ENCODE measurements around the gene KDF1. TPM values are rescaled to one million over a fixed set of nuclear protein-coding genes. Genes with fewer than 3 reads are reported as not detected.

Gene KDF1
- total RNA-seq, 2 donors from 2014 or later, result not detected

DNA sequence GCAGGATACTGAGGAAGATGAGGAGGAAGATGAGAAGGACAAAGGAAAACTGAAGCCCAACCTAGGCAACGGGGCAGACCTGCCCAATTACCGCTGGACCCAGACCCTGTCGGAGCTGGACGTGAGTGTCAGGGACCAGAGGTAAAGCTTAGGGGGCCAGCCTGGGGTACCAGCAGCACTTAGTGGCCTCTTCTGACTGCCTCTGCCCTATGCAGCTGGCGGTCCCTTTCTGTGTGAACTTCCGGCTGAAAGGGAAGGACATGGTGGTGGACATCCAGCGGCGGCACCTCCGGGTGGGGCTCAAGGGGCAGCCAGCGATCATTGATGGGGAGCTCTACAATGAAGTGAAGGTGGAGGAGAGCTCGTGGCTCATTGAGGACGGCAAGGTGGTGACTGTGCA lies 17.6 kb downstream of the KDF1 start:
- no peak overlapping the region for H3K4me3 ChIP-seq
- H3K27me3 ChIP-seq (replicated peaks; ENCODE audit: insufficient read depth), result no peaks in the 10 kb centered on the region
- no peak for DNase-seq (ENCODE audit: low spot score)
- no peaks in the 10 kb centered on the region for H3K4me1 ChIP-seq (ENCODE audit: control insufficient read depth in 1 of 2, low read depth in 2 of 2)
- no peak overlapping the region for H3K27ac ChIP-seq
- ATAC-seq (ENCODE audit: insufficient number of reproducible peaks, low FRiP score, low read depth), result no peak
- no peaks in the 10 kb centered on the region for H3K9me3 ChIP-seq
- no peak for TF ChIP-seq CTCF (IDR thresholded peaks at IDR 0.05)
- H3K36me3 ChIP-seq, result peaks cover 46% of the 10 kb centered on the region

GRCh38 chr1:26941311-26941710 lies 19.0 kb downstream of the KDF1 start:
- DNase-seq (ENCODE audit: low spot score), result no peak
- H3K27me3 ChIP-seq (replicated peaks; ENCODE audit: insufficient read depth), result no peaks in the 10 kb centered on the region
- H3K4me1 ChIP-seq (ENCODE audit: control insufficient read depth in 1 of 2, low read depth in 2 of 2), result no peaks in the 10 kb centered on the region
- H3K9me3 ChIP-seq, result no peaks in the 10 kb centered on the region
- H3K27ac ChIP-seq, result no peak overlapping the region
- ATAC-seq (ENCODE audit: insufficient number of reproducible peaks, low FRiP score, low read depth), result no peak
- no peak for TF ChIP-seq CTCF (IDR thresholded peaks at IDR 0.05)
- H3K36me3 ChIP-seq, result peaks cover 45% of the 10 kb centered on the region
- H3K4me3 ChIP-seq, result no peak overlapping the region

- Histone ChIP-seq H3K4me3 (no peak overlapping the region), H3K4me1 (ENCODE audit: control insufficient read depth in 1 of 2, low read depth in 2 of 2) (no peaks in the 10 kb centered on the region), H3K27me3 (replicated peaks; ENCODE audit: insufficient read depth) (no peaks in the 10 kb centered on the region), H3K9me3 (no peaks in the 10 kb centered on the region), H3K36me3 (peaks cover 29% of the 10 kb centered on the region), H3K27ac (no peak overlapping the region)
- DNase-seq (ENCODE audit: low spot score) (no peak), ATAC-seq (ENCODE audit: insufficient number of reproducible peaks, low FRiP score, low read depth) (no peak)
- no peak for TF ChIP-seq CTCF (IDR thresholded peaks at IDR 0.05)
Observed at GRCh38 chr1:26938659-26939025, 21.6 kb downstream of the KDF1 start.

- no peaks in the 10 kb centered on the region for H3K27me3 ChIP-seq (replicated peaks; ENCODE audit: insufficient read depth)
- H3K9me3 ChIP-seq, result no peaks in the 10 kb centered on the region
- H3K27ac ChIP-seq, result no peak overlapping the region
- peaks cover 24% of the 10 kb centered on the region for H3K36me3 ChIP-seq
- H3K4me1 ChIP-seq (ENCODE audit: control insufficient read depth in 1 of 2, low read depth in 2 of 2), result no peaks in the 10 kb centered on the region
- no peak overlapping the region for H3K4me3 ChIP-seq
- no peak for TF ChIP-seq CTCF (IDR thresholded peaks at IDR 0.05)
- no peak for ATAC-seq (ENCODE audit: insufficient number of reproducible peaks, low FRiP score, low read depth)
- no peak for DNase-seq (ENCODE audit: low spot score)
Observed at GRCh38 chr1:26938004-26938658, 22.1 kb downstream of the KDF1 start.

DNA sequence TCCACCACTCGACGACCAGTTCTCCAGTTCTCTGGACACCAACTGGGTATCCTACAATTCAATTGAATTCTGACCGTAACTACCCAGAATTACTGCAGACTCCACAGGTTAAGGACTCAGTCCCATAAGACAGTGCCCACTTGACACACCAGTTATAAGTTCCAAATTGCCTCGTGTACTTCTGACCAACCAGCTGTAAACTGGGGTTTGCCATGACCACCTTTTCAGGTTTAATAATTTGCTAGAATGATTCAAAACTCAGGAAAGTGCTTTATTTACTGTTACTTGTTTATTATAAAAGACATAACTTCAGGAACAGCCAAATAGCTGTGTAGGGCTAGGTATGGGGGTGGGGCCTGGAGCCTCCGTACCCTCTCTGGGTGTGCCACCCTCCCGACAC lies 23.4 kb downstream of the KDF1 start:
- Histone ChIP-seq H3K9me3 (no peaks in the 10 kb centered on the region), H3K27me3 (replicated peaks; ENCODE audit: insufficient read depth) (no peaks in the 10 kb centered on the region), H3K36me3 (peaks cover 13% of the 10 kb centered on the region), H3K27ac (no peak overlapping the region), H3K4me3 (no peak overlapping the region), H3K4me1 (ENCODE audit: control insufficient read depth in 1 of 2, low read depth in 2 of 2) (no peaks in the 10 kb centered on the region)
- DNase-seq (ENCODE audit: low spot score) (no peak), ATAC-seq (ENCODE audit: insufficient number of reproducible peaks, low FRiP score, low read depth) (no peak)
- TF ChIP-seq CTCF (IDR thresholded peaks at IDR 0.05), result no peak
